Activated CD8-positive, alpha-beta memory T cell treated with anti-CD3 and anti-CD28 coated beads for 1 hour (primary cell): ENCODE data around the gene TUBGCP4.
"Not testable (repeated sequence)": the region's sequence is repeated elsewhere in the genome, so short reads cannot be mapped to it uniquely, and the experiment has no call there.

Source experiments
- DNase-seq, 2 donors: peaks; one replicate each; pipeline ENCODE4 v3.0.0-alpha.2; 2020; ENCODE audit warnings: low read depth in 1 of 2; ENCODE audit errors: extremely low read depth in 1 of 2

TUBGCP4 gene

GRCh38 chr15:43370975-43371974 lies at the start of gene TUBGCP4, which contains the start of gene ZSCAN29:
Gene TUBGCP4 (plus strand): TSS chr15:43371101. CDS start chr15:43371355, 254 bp downstream.
Gene ZSCAN29 (minus strand): TSS chr15:43371043. CDS start chr15:43369913, 1,130 bp downstream.
- DNase-seq: peak in 1 of 2 donors; percentile 59

- no peak for DNase-seq
Observed at GRCh38 chr15:43325039-43325684, 45.7 kb upstream of the TUBGCP4 start.

GRCh38 chr15:43329217-43329959 lies 41.5 kb upstream of the TUBGCP4 start:
- DNase-seq: no peak

GRCh38 chr15:43329960-43330779 lies 40.7 kb upstream of the TUBGCP4 start, which contains the start of gene LCMT2:
Gene LCMT2 (minus strand): TSS chr15:43330573. CDS start chr15:43330489, 84 bp downstream.
- DNase-seq: peak; percentile 78 to 80

GRCh38 chr15:43330780-43331087 lies 40.2 kb upstream of the TUBGCP4 start:
- DNase-seq: no peak

- no peak for DNase-seq
Observed at GRCh38 chr15:43346305-43346704, 24.6 kb upstream of the TUBGCP4 start.

GRCh38 chr15:43347114-43347513 lies 23.8 kb upstream of the TUBGCP4 start:
- no peak for DNase-seq

- DNase-seq: no peak
Observed at GRCh38 chr15:43352693-43353382, 18.1 kb upstream of the TUBGCP4 start.

GRCh38 chr15:43360821-43361220 lies 10.1 kb upstream of the TUBGCP4 start:
- DNase-seq: no peak

- DNase-seq: no peak
Observed at GRCh38 chr15:43361313-43361903, 9.5 kb upstream of the TUBGCP4 start.

GRCh38 chr15:43370310-43370974 lies 459 bp upstream of the TUBGCP4 start:
- peak in 1 of 2 donors; percentile 8 for DNase-seq

GRCh38 chr15:43376017-43376705 lies 5.3 kb downstream of the TUBGCP4 start:
- no peak for DNase-seq

GRCh38 chr15:43378601-43379000 lies 7.7 kb downstream of the TUBGCP4 start:
- DNase-seq: no peak

- DNase-seq: no peak
Observed at GRCh38 chr15:43382310-43382709, 11.4 kb downstream of the TUBGCP4 start.

- no peak for DNase-seq
Observed at GRCh38 chr15:43383070-43383469, 12.2 kb downstream of the TUBGCP4 start.

- no peak for DNase-seq
Observed at GRCh38 chr15:43390723-43391122, 19.8 kb downstream of the TUBGCP4 start.

- DNase-seq: not testable (repeated sequence)
Observed at GRCh38 chr15:43393592-43393991, 22.7 kb downstream of the TUBGCP4 start.

GRCh38 chr15:43402255-43402654 lies 31.4 kb downstream of the TUBGCP4 start:
- no peak for DNase-seq
